Glomerular visceral epithelial cell (primary cell): ENCODE results near the gene COL6A1.

Source experiments
- DNase-seq: peaks from one replicate; pipeline ENCODE4 v3.0.0-alpha.2; 2016; ENCODE audit errors: extremely low spot score

COL6A1 gene

GRCh38 chr21:45982092-45982757 is 655 bp downstream of the COL6A1 start:
- DNase-seq: peak; percentile 20

- DNase-seq: no peak
Observed at GRCh38 chr21:45982758-45983648, 1.4 kb downstream of the COL6A1 start.

GRCh38 chr21:45983649-45983965 is 2.0 kb downstream of the COL6A1 start:
- DNase-seq: no peak

- no peak for DNase-seq
Observed at GRCh38 chr21:45983981-45984551, 2.5 kb downstream of the COL6A1 start.

GRCh38 chr21:45984584-45985095 is 3.1 kb downstream of the COL6A1 start:
- DNase-seq: no peak

- DNase-seq: no peak
Observed at GRCh38 chr21:45985471-45986315, 4.1 kb downstream of the COL6A1 start.

- no peak for DNase-seq
Observed at GRCh38 chr21:45986316-45987051, 4.9 kb downstream of the COL6A1 start.

- no peak for DNase-seq
Observed at GRCh38 chr21:45987121-45987711, 5.6 kb downstream of the COL6A1 start.

GRCh38 chr21:45988366-45989347 is 7.1 kb downstream of the COL6A1 start:
- no peak for DNase-seq

- DNase-seq: no peak
Observed at GRCh38 chr21:45989355-45990048, 7.9 kb downstream of the COL6A1 start.

- no peak for DNase-seq
Observed at GRCh38 chr21:45990049-45990711, 8.6 kb downstream of the COL6A1 start.

GRCh38 chr21:45990741-45991605 is 9.4 kb downstream of the COL6A1 start:
- no peak for DNase-seq

GRCh38 chr21:45991606-45992300 is 10.2 kb downstream of the COL6A1 start:
- no peak for DNase-seq

- no peak for DNase-seq
Observed at GRCh38 chr21:45992301-45993209, 11.0 kb downstream of the COL6A1 start.

GRCh38 chr21:45993210-45994085 is 11.9 kb downstream of the COL6A1 start:
- DNase-seq: no peak
